H9 (cell line): ENCODE data around the gene CHCHD6. TPM values are rescaled to one million over a fixed set of nuclear protein-coding genes. Genes with fewer than 3 reads are reported as not detected.

Source experiments
- DNase-seq: peaks from one replicate; pipeline ENCODE4 v3.0.0-alpha.2; 2017
- H2AFZ ChIP-seq: one replicate; pipeline ENCODE4 v1.6.1; 2013; ENCODE audit warnings: mild to moderate bottlenecking, low read length, control low read depth, moderate library complexity
- H2AK5ac ChIP-seq: 2 replicates; pipeline ENCODE4 v1.6.1; 2013; ENCODE audit warnings: low read length, control low read depth, mixed read lengths; ENCODE audit not compliant: insufficient read length
- H2BK120ac ChIP-seq: one replicate; pipeline ENCODE4 v1.6.1; 2013; ENCODE audit warnings: low read depth, mild to moderate bottlenecking, low read length, control low read depth, inconsistent platforms; ENCODE audit not compliant: poor library complexity, severe bottlenecking
- H2BK12ac ChIP-seq: 2 replicates; pipeline ENCODE4 v1.6.1; 2013; ENCODE audit warnings: low read length, control low read depth, mixed read lengths, low read depth; ENCODE audit not compliant: insufficient read length
- H2BK15ac ChIP-seq: 2 replicates; pipeline ENCODE4 v1.6.1; 2013; ENCODE audit warnings: low read depth, low read length, control low read depth
- H2BK20ac ChIP-seq: one replicate; pipeline ENCODE4 v1.6.1; 2013; ENCODE audit warnings: low read depth, mild to moderate bottlenecking, low read length, control low read depth, inconsistent platforms; ENCODE audit not compliant: poor library complexity, severe bottlenecking
- H2BK5ac ChIP-seq: 2 replicates; pipeline ENCODE4 v1.6.1; 2013; ENCODE audit warnings: low read length, control low read depth, mixed read lengths; ENCODE audit not compliant: insufficient read length
- H3K14ac ChIP-seq: 2 replicates; pipeline ENCODE4 v1.6.1; 2013; ENCODE audit warnings: low read length, control low read depth; ENCODE audit not compliant: insufficient read depth
- H3K18ac ChIP-seq: 2 replicates; pipeline ENCODE4 v1.6.1; 2013; ENCODE audit warnings: low read depth, mild to moderate bottlenecking, mixed read lengths, low read length, control low read depth; ENCODE audit not compliant: insufficient read length
- H3K23ac ChIP-seq: 2 replicates; pipeline ENCODE4 v1.6.1; 2013; ENCODE audit warnings: low read length, control low read depth, mixed read lengths, low read depth; ENCODE audit not compliant: insufficient read length
- H3K23me2 ChIP-seq: 2 replicates; pipeline ENCODE4 v1.6.1; 2013; ENCODE audit warnings: low read depth, mild to moderate bottlenecking, mixed read lengths, low read length, control low read depth; ENCODE audit not compliant: insufficient read length, poor library complexity, severe bottlenecking
- H3K27ac ChIP-seq: 2 replicates; pipeline ENCODE4 v1.5.1; 2013; ENCODE audit warnings: low read length, control low read depth, mixed read lengths, low read depth; ENCODE audit not compliant: insufficient read length
- H3K27me3 ChIP-seq: 2 replicates; pipeline ENCODE4 v1.6.1; 2013; ENCODE audit warnings: low read length, control low read depth, inconsistent platforms; ENCODE audit not compliant: insufficient read depth
- H3K4ac ChIP-seq: 2 replicates; pipeline ENCODE4 v1.6.1; 2013; ENCODE audit warnings: low read depth, mild to moderate bottlenecking, control low read depth, inconsistent platforms, low read length, moderate library complexity
- H3K4me1 ChIP-seq: 2 replicates; pipeline ENCODE4 v1.6.1; 2013; ENCODE audit warnings: low read length, control low read depth, inconsistent platforms; ENCODE audit not compliant: insufficient read depth
- H3K4me2 ChIP-seq: 2 replicates; pipeline ENCODE4 v1.6.1; 2013; ENCODE audit warnings: low read length, control low read depth, mixed read lengths; ENCODE audit not compliant: insufficient read length, insufficient read depth
- H3K56ac ChIP-seq: 2 replicates; pipeline ENCODE4 v1.6.1; 2013; ENCODE audit warnings: low read depth, mild to moderate bottlenecking, mixed read lengths, low read length, control low read depth; ENCODE audit not compliant: insufficient read length
- H3K79me1 ChIP-seq: 2 replicates; pipeline ENCODE4 v1.6.1; 2013; ENCODE audit warnings: low read depth, mild to moderate bottlenecking, moderate library complexity, low read length, control low read depth, inconsistent platforms; ENCODE audit not compliant: insufficient read depth, poor library complexity, severe bottlenecking
- H3K79me2 ChIP-seq: 2 replicates; pipeline ENCODE4 v1.6.1; 2013; ENCODE audit warnings: low read length, control low read depth, inconsistent platforms; ENCODE audit not compliant: insufficient read depth
- H3K9ac ChIP-seq: 2 replicates; pipeline ENCODE4 v1.6.1; 2013; ENCODE audit warnings: low read length, control low read depth, mixed read lengths; ENCODE audit not compliant: insufficient read length; ENCODE audit errors: extremely low read depth
- H3K9me3 ChIP-seq: one replicate; pipeline ENCODE4 v1.6.1; 2013; ENCODE audit warnings: low read depth, low read length, inconsistent platforms; ENCODE audit not compliant: control insufficient read depth
- H3T11ph ChIP-seq: one replicate; pipeline ENCODE4 v1.6.1; 2013; ENCODE audit warnings: mild to moderate bottlenecking, low read length, control low read depth, inconsistent platforms
- H4K20me1 ChIP-seq: one replicate; pipeline ENCODE4 v1.6.1; 2013; ENCODE audit not compliant: control insufficient read depth, insufficient read length, insufficient read depth
- H4K5ac ChIP-seq: 2 replicates; pipeline ENCODE4 v1.6.1; 2013; ENCODE audit warnings: low read depth, mild to moderate bottlenecking, mixed read lengths, low read length, control low read depth; ENCODE audit not compliant: insufficient read length
- H4K8ac ChIP-seq: replicated peaks from 2 replicates; pipeline ENCODE4 v1.6.1; 2013; ENCODE audit warnings: low read length, control low read depth, mixed read lengths, low read depth; ENCODE audit not compliant: insufficient read length
- H4K91ac ChIP-seq: 2 replicates; pipeline ENCODE4 v1.6.1; 2013; ENCODE audit warnings: low read depth, mild to moderate bottlenecking, moderate library complexity, mixed read lengths, low read length, control low read depth; ENCODE audit not compliant: insufficient read length
- H3K27ac Mint-ChIP-seq, 3 experiments: 2 replicates in 2 of 3; 3 replicates in 1 of 3; pipeline ENCODE4 v1.8.0; 2020 to 2021; ENCODE audit warnings: mixed read lengths in 3 of 3, mild to moderate bottlenecking in 1 of 3, moderate library complexity in 1 of 3
- H3K27me3 Mint-ChIP-seq: 2 replicates; pipeline ENCODE4 v1.8.0; 2021; ENCODE audit warnings: low read depth, mild to moderate bottlenecking, moderate library complexity, mixed read lengths
- H3K36me3 Mint-ChIP-seq, 3 experiments: 2 replicates in 2 of 3; 3 replicates in 1 of 3; pipeline ENCODE4 v1.8.0; 2020 to 2021; ENCODE audit warnings: low read depth in 3 of 3, mixed read lengths in 3 of 3; ENCODE audit not compliant: insufficient read depth in 1 of 3
- H3K4me1 Mint-ChIP-seq, 2 experiments: 2 replicates each; pipeline ENCODE4 v1.8.0; 2020; ENCODE audit warnings: mixed read lengths in 2 of 2
- H3K4me3 Mint-ChIP-seq, 2 experiments: 2 replicates in 1 of 2; 3 replicates in 1 of 2; pipeline ENCODE4 v1.8.0; 2020 to 2021; ENCODE audit warnings: mild to moderate bottlenecking in 2 of 2, mixed read lengths in 2 of 2, moderate library complexity in 1 of 2
- H3K9me3 Mint-ChIP-seq, 2 experiments: 2 replicates in 1 of 2; 3 replicates in 1 of 2; pipeline ENCODE4 v1.8.0; 2020; ENCODE audit warnings: mild to moderate bottlenecking in 2 of 2, mixed read lengths in 2 of 2, moderate library complexity in 1 of 2
- WGBS: extraction: QIAGEN DNeasy Blood & Tissue Kit; methylation state at CpG from one replicate; pipeline ENCODE4 v1.1.7; 2013; ENCODE audit warnings: missing lambda C conversion rate, low lambda C conversion rate, mixed read lengths; ENCODE audit not compliant: insufficient read length; ENCODE audit errors: extremely low coverage; 5-methylcytosine and 5-hydroxymethylcytosine counted together
- total RNA-seq: library from RNA; stranded (reverse); gene quantifications from 2 replicates; pipeline ENCODE4 v1.2.1, GENCODE V29; 2021
- TF ChIP-seq, protein P1 (sequence below): fragments of 200-600 bp; sonication (generic); conservative IDR thresholded peaks from 3 replicates; pipeline ENCODE4 v1.8.0; 2021; ENCODE audit warnings: antibody characterized with exemption, mild to moderate bottlenecking

The CHCHD6 gene
- total RNA-seq, 1 experiment from 2014 or later = 34.2 TPM

DNA sequence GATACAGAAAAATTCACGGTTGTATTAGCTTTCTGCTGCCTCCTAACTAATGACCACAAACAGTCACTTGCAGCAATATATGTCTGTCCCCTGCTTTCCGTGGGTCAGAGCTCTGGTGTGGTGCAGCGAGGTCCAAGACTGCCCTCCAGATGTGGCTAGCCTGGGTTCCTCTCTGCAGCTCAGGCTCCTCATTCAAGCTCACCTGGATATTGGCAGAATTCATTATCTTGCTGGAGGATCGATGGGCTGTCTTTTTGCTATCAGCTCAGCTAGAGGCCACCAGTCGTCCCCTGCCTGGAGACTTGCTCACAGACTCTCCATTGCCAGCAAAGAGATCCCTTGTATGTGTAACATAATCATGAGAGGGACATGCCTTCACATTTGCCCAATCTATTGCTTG, 266.1 kb downstream of the CHCHD6 start:
- peaks cover 9% of the 10 kb centered on the region for H3K27me3 Mint-ChIP-seq
- no peak overlapping the region for H2BK120ac ChIP-seq

More for the DNA sequence above, 266.1 kb downstream of the CHCHD6 start:
- H3K23ac ChIP-seq = no peak overlapping the region
- H2BK15ac ChIP-seq = no peak overlapping the region
- no peaks in the 10 kb centered on the region for H3K27me3 ChIP-seq
- peaks cover 22 to 23% of the 10 kb centered on the region in 2 experiments for H3K4me1 Mint-ChIP-seq
- H3K9me3 ChIP-seq = no peaks in the 10 kb centered on the region
- no peak overlapping the region for H3K56ac ChIP-seq
- H3K79me1 ChIP-seq = no peaks in the 10 kb centered on the region
- no peak overlapping the region for H3K4me2 ChIP-seq
- H3K9me3 Mint-ChIP-seq = peaks cover 12 to 16% of the 10 kb centered on the region in 2 experiments
- H2AFZ ChIP-seq = no peak overlapping the region
- H3K14ac ChIP-seq = no peak overlapping the region
- DNase-seq = no peak
- no peak overlapping the region for H4K8ac ChIP-seq
- peaks cover 2 to 11% (median 6%) of the 10 kb centered on the region in 3 experiments; a peak in 6 of 7 replicates for H3K36me3 Mint-ChIP-seq
- no CpG with 5 or more reads among the region's 5 CpGs for WGBS
- no peaks in the 10 kb centered on the region for H3K23me2 ChIP-seq
- no peak overlapping the region for H3K18ac ChIP-seq
- H2BK20ac ChIP-seq = no peak overlapping the region
- no peak overlapping the region for H2BK5ac ChIP-seq
- H2BK12ac ChIP-seq = no peak overlapping the region
- H4K91ac ChIP-seq = no peak overlapping the region
- no peak overlapping the region for H3K9ac ChIP-seq
- H4K20me1 ChIP-seq = no peaks in the 10 kb centered on the region
- H3K27ac Mint-ChIP-seq = no peak overlapping the region
- TF ChIP-seq, protein P1, sequence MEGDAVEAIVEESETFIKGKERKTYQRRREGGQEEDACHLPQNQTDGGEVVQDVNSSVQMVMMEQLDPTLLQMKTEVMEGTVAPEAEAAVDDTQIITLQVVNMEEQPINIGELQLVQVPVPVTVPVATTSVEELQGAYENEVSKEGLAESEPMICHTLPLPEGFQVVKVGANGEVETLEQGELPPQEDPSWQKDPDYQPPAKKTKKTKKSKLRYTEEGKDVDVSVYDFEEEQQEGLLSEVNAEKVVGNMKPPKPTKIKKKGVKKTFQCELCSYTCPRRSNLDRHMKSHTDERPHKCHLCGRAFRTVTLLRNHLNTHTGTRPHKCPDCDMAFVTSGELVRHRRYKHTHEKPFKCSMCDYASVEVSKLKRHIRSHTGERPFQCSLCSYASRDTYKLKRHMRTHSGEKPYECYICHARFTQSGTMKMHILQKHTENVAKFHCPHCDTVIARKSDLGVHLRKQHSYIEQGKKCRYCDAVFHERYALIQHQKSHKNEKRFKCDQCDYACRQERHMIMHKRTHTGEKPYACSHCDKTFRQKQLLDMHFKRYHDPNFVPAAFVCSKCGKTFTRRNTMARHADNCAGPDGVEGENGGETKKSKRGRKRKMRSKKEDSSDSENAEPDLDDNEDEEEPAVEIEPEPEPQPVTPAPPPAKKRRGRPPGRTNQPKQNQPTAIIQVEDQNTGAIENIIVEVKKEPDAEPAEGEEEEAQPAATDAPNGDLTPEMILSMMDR = no peak
- no peaks in the 10 kb centered on the region for H3K79me2 ChIP-seq
- H2AK5ac ChIP-seq = no peak overlapping the region
- no peak overlapping the region for H4K5ac ChIP-seq
- no peaks in the 10 kb centered on the region for H3K4me1 ChIP-seq
- no peak overlapping the region for H3K4ac ChIP-seq
- no peak overlapping the region for H3K4me3 Mint-ChIP-seq
- no peak overlapping the region for H3T11ph ChIP-seq
- no peak overlapping the region for H3K27ac ChIP-seq
